ENCODE data around the gene MRTO4. TPM values are rescaled to one million over a fixed set of nuclear protein-coding genes. Genes with fewer than 3 reads are reported as not detected.
"Not testable (repeated sequence)": the region's sequence is repeated elsewhere in the genome, so short reads cannot be mapped to it uniquely, and the experiment has no call there.

MRTO4 gene
- total RNA-seq, 1 experiment from 2014 or later, result 100 TPM

DNA sequence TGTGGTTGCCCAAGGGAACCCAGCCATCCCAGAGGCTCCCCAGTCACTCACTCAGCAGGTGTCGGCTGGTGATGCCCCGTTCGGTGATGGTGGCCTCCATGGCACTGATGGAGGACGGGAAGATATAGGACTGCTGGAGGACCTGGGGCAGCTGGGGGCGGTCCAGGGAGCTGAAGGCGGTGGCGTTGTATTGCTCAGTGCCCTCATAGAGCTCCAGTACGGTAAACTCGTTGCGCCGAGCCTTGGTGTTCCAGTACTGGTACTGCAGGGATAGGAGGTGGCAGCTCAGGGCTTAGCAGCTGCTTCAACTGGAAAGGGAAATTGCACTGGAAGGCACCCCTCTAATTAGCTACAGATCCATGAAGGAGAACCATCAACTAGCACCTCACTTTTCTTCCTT is 29.0 kb upstream of the MRTO4 start:
- in situ Hi-C loops (cut with HindIII; ENCODE audit: low sequenced_read_pairs), result no loop called here
- DNase-seq (ENCODE audit: low spot score), result no peak

DNA sequence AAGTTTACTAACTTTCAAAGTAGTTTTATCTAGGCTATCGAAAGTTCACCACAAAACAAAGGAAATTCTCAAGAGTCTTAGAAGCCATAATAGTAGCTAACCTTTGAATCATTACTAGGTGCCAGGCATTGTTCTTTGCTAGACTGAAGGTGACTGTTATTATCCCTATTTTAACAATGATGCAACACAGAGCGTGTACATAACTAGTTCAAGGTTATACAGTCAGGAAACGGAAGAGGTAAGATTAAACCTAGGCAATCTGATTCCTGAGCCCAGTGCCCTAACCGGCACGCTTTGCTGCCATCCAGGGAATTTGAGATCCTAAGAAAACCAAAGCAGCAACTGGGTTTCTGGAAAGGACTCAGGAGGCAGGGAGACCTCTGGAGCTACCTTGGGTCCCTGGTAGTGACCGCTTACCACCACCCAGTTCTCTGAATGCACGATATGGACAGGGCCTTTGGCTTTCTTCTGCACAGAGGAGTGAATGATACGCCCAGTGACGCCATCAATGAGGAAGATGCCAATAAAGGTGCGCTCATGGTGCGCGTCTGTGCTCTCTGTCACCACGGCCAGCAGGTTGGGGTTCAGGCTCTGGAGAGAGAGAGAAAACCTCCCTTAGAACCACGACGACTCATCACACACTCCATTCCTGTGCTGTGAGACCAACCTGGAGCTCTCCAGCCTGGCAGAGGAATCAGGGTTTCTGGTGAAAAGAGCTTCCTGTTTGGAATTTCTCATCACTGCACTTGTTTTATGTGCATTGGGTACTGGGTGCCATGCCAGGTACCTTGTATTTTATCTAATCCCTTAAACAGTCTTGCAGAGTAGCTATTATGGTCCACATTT is 28.4 kb upstream of the MRTO4 start:
- DNase-seq (ENCODE audit: low spot score), result no peak
- in situ Hi-C loops (cut with HindIII; ENCODE audit: low sequenced_read_pairs), result no loop called here

DNA sequence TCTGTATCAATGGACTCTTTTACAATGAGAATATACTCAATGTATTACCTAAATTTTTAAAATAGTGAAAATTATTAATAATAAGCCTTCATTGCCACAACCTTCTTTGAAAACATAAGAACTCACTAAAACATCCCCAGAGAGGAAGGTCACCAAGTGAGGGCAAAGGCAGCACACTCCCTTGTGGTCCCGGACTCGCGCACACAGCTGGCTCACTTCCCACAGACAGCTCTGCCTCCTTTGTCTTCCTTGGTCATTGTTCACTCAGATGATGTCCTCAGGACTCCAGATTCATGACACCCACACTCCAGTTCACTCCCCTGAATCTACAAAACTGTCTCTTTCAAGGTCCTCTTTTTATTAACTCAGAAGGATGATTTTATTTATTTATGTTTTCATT is 22.4 kb upstream of the MRTO4 start:
- no peak for DNase-seq (ENCODE audit: low spot score)
- in situ Hi-C loops (cut with HindIII; ENCODE audit: low sequenced_read_pairs), result no loop called here

DNA sequence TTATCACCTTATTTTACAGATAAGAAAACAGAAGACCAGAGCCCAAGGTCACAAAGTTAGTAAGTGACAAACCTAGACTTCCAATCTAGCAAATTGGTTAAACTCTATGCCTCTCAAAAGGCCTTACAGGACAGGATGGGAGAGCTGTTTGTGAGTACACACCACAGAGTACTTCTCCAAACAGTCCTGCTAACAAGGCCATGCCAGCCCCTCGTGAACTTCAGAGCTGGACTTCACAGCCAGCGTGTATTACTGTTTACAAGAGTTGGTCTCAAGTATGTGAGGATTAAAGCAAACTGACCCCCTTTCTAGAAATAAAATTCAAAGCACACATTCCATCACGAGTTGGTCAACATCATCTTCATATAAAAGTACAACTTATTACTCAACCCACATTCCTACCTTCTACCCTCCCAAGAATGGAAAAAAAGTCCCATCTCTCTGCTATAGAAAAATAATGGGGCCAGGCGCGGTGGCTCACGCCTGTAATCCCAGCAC is 21.7 kb upstream of the MRTO4 start:
- in situ Hi-C loops (cut with HindIII; ENCODE audit: low sequenced_read_pairs), result no loop called here
- DNase-seq (ENCODE audit: low spot score), result no peak

DNA sequence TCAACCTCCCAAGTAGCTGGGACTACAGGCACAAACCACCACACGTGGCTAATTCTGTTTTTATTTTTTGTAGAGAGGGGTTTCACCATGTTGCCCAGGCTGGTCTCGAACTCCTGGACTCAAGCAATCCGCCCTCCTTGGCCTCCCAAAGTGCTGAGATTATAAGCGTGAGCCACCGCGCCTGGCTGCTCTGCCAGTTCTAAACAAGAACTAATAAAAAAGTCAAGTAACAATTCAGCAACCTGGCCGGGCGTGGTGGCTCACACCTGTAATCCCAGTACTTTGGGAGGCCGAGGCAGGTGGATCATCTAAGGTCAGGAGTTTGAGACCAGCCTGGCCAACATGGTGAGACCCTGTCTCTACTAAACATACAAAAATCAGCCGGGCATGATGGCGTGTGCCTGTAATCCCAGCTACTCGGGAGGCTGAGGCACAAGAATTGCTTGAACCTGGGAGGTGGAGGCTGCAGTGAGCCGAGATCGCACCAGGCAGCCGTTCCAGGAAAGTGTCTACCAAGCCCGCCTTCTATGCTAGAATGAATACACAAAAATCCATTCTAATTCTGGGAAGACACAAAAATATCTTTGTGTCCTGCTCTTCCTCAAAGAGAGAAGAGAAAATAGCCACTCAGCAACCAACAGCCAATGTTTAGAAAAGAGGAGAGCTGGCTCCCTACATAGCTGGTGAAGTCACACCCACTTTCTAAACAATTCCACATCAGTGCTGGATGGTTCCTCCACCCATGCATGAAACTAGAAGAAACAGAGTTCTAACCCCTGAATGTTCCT is 19.7 kb upstream of the MRTO4 start:
- in situ Hi-C loops (cut with HindIII; ENCODE audit: low sequenced_read_pairs), result not testable (repeated sequence)

DNA sequence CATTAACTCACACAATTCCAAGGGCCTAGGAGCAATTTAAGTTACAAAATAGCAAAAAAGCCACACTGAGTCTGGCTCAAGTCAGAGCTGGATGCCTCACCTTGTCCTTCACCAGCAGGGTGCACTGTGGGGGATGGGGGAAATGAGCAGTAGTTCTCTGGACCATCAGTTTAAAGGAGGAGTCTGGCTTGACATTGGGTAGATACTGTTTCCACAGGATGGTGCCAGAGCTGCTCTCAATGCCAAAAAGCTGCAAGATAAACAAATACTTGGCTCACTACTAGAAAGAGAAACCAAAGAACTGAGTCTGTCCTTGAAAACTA is 19.1 kb upstream of the MRTO4 start:
- no peak for DNase-seq (ENCODE audit: low spot score)
- in situ Hi-C loops (cut with HindIII; ENCODE audit: low sequenced_read_pairs), result no loop called here

More for the DNA sequence above, 19.7 kb upstream of the MRTO4 start:
- DNase-seq (ENCODE audit: low spot score), result not testable (repeated sequence)

DNA sequence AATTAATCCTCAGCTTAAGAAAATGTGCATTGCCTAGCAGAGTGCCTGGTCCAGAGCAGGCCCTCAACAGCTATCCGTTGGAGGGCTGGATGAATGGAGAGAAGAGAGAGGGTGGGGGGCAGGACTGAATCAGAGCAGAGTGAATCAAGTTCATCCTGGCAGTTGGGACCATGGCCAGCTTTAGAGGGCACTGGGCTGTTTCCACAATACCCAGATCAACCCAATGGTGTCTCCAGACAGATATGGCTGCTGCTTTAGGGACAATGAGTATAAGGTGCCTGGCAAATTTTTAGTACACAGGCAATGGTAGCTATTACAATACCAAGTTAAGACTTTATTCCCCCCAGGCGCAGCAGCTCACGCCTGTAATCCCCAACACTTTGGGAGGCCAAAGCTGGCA is 17.4 kb upstream of the MRTO4 start:
- DNase-seq (ENCODE audit: low spot score), result no peak
- in situ Hi-C loops (cut with HindIII; ENCODE audit: low sequenced_read_pairs), result no loop called here

DNA sequence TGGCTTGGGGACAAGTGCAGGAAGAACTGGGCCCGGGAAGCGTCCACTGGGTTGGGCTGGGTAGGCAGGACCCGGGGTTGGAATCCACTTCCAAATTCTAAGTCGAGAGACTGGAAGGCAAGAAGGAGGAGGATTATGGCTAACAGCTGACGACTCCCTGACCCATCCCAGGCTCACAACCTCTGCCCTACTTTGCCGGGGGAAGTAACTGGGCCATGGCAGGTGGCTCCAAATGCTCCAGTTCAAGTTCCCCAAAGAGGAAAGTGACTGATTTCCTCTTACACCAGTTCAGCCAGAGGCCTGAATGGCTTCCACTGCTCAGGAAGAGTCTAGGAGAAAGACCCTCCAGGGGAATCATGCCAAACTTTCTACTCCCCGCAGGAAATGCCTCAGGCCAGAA is 11.7 kb upstream of the MRTO4 start:
- in situ Hi-C loops (cut with HindIII; ENCODE audit: low sequenced_read_pairs), result no loop called here
- DNase-seq (ENCODE audit: low spot score), result no peak

DNA sequence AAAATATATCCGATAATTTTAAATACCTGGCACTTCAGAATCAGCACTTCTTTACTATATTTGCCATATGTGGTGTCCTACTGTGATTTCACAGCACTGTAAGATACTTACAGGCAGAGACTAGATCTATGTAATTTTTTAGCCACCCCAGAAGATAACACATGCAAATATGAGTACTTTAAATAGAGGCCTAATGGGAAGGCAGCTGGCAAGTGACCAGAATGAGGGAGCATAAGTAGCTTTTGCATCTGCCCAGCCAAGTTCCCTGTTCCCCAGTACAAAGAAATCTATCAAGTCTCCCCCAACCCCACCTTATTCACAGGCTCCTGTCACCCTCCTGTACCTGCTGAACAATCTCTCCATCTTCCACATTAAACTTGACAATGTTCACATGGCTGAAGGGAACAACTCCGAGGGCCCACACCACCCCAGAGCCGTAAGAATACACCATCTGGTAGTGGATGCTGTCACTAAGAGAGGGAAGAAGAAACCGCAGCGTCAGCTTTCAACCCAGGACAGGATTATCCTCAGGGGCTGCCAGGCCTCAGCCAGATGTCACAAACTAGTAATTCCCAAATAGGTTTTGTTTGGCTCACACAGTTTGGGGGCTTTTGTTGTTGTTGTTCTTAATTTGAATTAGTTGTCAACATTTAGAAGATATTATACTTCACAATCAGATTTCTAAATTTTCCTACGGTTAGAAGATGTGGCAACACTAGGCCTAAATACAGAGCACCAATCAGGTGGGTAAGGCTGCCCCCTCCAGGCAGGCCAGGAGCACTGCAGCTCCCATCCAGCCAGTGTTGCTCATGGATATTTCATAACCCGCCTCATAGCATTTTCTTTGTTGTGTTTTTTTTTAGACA is 10.7 kb upstream of the MRTO4 start:
- peak; percentile 50 for DNase-seq (ENCODE audit: low spot score)
- in situ Hi-C loops (cut with HindIII; ENCODE audit: low sequenced_read_pairs), result no loop called here

DNA sequence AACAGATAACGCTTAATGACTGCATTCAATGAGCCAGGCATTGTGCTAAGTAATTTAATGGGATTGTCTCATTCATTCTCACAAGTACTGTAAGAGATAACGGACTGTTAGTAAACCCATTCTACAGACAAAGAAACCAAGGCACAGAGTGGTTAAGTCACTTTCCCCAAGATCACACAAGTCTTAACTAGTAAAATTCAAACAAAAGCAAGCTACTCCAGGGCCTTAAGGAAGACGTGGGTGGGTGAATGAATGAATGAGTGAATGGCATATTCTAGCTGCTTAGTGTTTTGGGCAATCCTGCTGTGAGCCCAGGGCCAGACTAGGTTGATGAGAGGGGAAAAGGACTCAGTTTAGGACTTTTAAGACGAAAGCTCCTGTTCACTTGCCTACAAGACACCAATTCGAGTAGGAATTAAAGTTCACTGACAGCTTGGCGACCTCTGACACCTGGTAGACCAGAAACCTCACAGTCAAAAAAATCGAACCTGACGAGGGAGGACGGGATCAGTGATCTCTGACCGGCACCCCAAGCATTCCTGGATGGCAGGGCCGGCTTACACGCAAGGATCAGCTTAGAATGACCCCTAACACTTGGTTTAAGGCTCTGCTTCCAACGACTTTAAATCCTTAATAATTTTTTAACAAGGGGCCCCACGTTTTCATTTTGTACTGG is 838 bp upstream of the MRTO4 start:
- DNase-seq (ENCODE audit: low spot score), result no peak
- in situ Hi-C loops (cut with HindIII; ENCODE audit: low sequenced_read_pairs), result no loop called here

DNA sequence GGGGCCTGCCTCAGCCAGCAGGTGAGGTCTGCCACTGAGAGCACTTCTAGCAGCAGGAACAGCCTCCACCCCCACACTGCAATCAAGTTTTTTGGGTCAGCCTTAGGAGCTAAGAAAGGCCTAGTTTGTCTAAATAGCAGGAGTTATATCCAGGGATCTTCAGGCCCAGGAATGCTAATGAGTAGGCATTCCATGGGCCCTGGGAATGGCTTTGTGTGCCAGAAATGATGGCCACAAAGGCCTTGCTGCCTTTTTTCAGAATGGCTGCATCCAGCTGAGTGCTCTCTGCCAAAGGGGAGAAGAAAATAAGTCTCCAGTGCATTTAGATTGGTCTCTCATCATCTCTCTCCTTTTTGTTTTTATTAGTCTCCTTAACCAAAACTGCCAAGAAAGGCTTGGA is 2.8 kb downstream of the MRTO4 start:
- no peak for DNase-seq (ENCODE audit: low spot score)
- in situ Hi-C loops (cut with HindIII; ENCODE audit: low sequenced_read_pairs), result no loop called here

DNA sequence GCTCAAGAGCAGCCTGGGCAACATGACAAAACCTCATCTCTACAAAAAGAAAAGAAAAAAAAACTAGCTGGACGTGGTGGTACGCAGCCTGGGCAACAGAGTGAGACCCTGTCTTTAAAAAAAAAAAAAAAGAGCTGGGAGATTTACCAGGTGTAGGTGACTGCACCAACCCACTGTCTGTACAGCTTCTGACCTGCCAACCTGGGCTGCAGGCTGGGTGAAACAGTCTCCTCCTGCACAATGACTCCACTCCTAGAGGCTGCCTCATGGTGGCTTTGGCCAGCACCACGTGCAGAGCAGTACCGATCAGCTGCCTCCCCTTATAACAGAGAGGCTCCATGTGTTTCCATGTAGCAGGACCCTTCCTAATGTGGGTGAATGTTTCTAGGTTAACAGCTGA is 3.7 kb downstream of the MRTO4 start:
- in situ Hi-C loops (cut with HindIII; ENCODE audit: low sequenced_read_pairs), result no loop called here

DNA sequence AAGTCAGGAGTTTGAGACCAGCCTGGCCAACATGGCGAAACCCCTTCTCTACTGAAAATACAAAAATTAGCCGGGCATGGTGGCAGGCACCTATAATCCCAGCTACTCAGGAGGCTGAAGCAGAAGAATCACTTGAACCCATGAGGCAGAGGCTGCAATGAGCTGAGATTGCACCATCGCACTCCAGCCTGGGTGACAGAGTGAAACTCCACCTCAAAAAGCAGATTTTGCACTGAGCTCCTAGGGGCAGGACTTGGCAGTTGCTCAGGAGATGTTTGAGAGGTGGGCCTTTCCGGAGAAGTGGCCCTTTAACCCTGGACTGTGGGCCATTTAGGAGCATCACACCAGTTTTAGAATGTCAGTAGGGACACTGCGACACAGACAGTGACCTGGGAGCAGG is 4.7 kb downstream of the MRTO4 start:
- in situ Hi-C loops (cut with HindIII; ENCODE audit: low sequenced_read_pairs); DNase-seq (ENCODE audit: low spot score): not testable (repeated sequence)

More for the DNA sequence above, 3.7 kb downstream of the MRTO4 start:
- no peak for DNase-seq (ENCODE audit: low spot score)

DNA sequence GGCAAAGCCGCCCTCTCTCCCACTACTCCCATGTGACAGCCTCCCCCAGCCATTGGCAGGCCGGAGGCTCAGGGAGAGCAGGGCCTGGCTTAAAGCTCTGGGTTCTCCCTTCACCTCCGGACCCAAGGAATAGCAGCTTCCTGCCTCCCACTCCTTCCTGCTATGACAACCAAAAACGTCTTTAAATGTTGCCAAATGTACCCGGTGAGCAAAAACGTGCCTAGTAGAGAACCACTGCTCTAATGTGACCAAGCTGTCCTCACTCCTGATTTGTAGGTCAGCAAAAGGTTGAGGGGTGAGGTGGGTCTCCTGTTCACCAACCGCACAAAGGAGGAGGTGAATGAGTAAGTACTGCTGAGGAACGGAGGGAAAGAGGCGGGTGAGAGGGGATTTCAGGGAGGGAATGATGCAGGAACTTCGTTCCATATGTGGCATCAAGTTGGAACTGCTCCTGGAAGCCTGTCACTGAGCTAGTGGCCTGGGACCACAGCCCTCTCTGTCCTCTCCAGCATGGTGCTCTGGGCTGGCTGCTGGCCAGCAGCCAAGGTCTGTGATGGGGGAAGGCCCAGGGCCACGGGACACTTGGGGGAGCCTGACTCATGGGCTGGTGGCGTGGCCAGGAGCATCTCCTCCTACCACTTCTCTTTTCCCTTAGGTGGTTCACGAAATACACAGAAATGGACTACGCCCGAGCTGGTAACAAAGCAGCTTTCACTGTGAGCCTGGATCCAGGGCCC is 5.7 kb downstream of the MRTO4 start:
- DNase-seq (ENCODE audit: low spot score), result no peak
- in situ Hi-C loops (cut with HindIII; ENCODE audit: low sequenced_read_pairs), result no loop called here

DNA sequence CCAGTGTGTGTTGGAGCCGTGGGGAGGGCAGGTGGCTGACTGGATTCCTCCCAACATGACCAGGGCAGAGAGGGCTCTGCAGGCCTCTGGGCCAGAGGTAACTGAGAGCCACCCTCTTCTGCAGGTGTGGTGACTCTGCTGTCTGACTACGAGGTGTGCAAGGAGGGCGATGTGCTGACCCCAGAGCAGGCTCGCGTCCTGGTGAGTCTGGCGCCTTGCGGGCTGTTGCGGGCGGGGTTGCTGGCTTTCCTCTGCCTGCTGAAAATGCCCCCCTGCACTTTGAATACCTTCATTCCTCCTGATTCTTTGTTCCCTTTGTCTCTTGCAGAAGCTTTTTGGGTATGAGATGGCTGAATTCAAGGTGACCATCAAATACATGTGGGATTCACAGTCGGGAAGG is 6.7 kb downstream of the MRTO4 start:
- DNase-seq (ENCODE audit: low spot score), result no peak
- in situ Hi-C loops (cut with HindIII; ENCODE audit: low sequenced_read_pairs), result no loop called here

DNA sequence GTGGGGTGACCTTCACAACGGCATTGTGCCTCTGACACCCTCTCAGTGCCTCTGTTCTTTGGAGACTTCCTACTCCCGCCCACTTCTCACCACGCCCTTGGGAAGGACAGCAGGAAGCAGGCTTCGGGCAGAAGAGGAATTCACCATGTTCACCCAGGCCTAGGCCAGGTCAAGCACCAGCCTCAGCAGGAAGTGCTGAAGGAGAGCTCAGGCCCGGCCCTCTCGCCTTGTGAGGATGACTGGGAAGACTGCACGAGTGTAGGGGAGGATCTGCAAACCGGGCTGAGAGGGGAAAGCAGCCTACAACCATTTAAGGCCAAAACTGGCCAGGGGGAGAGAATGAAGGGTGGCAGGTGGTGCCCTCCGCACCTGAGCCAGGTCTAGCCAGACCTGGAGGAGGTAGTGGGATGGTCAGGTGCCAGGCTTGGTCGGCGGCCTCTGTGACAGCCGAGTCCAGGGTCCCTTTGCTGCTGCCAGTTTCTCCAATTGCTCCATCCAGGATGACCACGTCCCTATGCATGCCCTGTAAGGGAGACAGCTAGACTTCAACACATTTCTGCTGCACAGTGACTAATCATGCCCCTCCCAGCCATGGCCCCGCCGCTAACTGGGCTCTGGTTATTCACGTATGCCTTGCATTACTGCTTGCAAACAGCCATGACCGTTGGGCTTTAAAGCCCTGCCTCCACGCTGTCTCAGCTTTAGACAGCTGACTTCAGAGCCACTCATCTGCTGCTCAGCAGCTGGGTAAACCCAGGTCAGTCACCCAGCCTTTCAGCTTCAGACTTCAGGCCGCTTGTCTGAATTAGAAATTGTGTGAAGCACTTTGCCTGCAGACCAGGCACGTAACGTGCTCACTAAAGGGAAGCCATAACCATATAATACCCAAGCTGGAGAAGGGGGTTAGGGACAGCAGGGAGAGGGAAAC is 8.9 kb downstream of the MRTO4 start:
- DNase-seq (ENCODE audit: low spot score), result no peak
- in situ Hi-C loops (cut with HindIII; ENCODE audit: low sequenced_read_pairs), result no loop called here

DNA sequence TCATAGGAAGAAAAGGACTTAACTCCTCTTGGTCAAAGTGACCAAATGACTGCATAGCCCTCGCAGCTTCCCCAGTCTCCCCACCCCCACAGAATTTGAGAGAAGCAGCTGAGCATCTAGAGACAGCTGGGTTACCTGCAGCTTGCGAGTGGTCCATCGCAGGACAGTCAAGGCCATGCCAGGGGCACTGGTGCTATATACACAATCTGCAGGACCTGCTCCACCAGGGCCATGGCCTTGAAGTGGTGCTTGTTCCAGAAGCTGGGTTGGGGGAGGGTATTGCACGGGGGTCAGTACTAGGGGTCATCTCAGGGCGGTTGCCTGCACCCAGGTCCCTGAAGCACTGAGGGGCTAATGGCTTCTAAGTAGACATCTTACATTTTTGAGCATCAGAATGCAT is 10.4 kb downstream of the MRTO4 start:
- in situ Hi-C loops (cut with HindIII; ENCODE audit: low sequenced_read_pairs), result no loop called here
- DNase-seq (ENCODE audit: low spot score), result no peak

All from G401 (cell line).